Spleen (tissue), 11 donors: ENCODE data around the gene GBX2. TPM values are rescaled to one million over a fixed set of nuclear protein-coding genes. Genes with fewer than 3 reads are reported as not detected.

Source experiments
- DNase-seq: peaks from one replicate; pipeline ENCODE4 v3.0.0-alpha.2; 2020
- H3K27ac ChIP-seq, 8 donors: fragments of 200-600 bp; sonication (generic) in 7 of 8; 1 replicate in 4 of 8; 2 replicates in 4 of 8; pipeline versions ENCODE4 v1.5.0 to v1.8.0; 2016 to 2021; ENCODE audit warnings: inconsistent platforms in 4 of 8, mild to moderate bottlenecking in 4 of 8, moderate library complexity in 1 of 8
- H3K27me3 ChIP-seq, 7 donors: fragments of 200-600 bp; sonication (generic) in 6 of 7; replicated peaks in 1 of 7; 1 replicate in 4 of 7; 2 replicates in 3 of 7; pipeline versions ENCODE4 v1.5.0 to v1.8.0; 2016 to 2021; ENCODE audit warnings: inconsistent platforms in 3 of 7, mild to moderate bottlenecking in 1 of 7
- H3K36me3 ChIP-seq, 6 donors: fragments of 200-600 bp; sonication (generic) in 5 of 6; 1 replicate in 4 of 6; 2 replicates in 2 of 6; pipeline versions ENCODE4 v1.5.0 to v1.8.0; 2016 to 2021; ENCODE audit warnings: inconsistent platforms in 2 of 6
- H3K4me1 ChIP-seq, 6 donors: fragments of 200-600 bp; sonication (generic) in 5 of 6; 1 replicate in 3 of 6; 2 replicates in 3 of 6; pipeline versions ENCODE4 v1.5.0 to v1.8.0; 2016 to 2021; ENCODE audit warnings: inconsistent platforms in 3 of 6
- H3K4me3 ChIP-seq, 8 donors: fragments of 200-600 bp; sonication (generic) in 7 of 8; 1 replicate in 4 of 8; 2 replicates in 4 of 8; pipeline versions ENCODE4 v1.5.0 to v1.8.0; 2016 to 2021; ENCODE audit warnings: inconsistent platforms in 4 of 8, mild to moderate bottlenecking in 4 of 8, moderate library complexity in 2 of 8
- H3K9me3 ChIP-seq, 8 donors: fragments of 200-600 bp; sonication (generic) in 7 of 8; 1 replicate in 4 of 8; 2 replicates in 4 of 8; pipeline versions ENCODE4 v1.5.0 to v1.8.0; 2016 to 2021; ENCODE audit warnings: inconsistent platforms in 4 of 8
- CTCF ChIP-seq, 11 experiments: fragments of 200-600 bp in 7 of 11; fragments of 450-650 bp in 4 of 11; sonication (generic) in 4 of 11; IDR thresholded peaks in 8 of 11; conservative IDR thresholded peaks in 3 of 11; 1 replicate in 7 of 11; 2 replicates in 4 of 11; pipeline versions ENCODE4 v1.4.0 to v1.8.0; 2016 to 2021; ENCODE audit warnings: antibody characterized with exemption in 11 of 11, inconsistent platforms in 4 of 11, mild to moderate bottlenecking in 1 of 11
- POLR2A ChIP-seq, 3 donors: fragments of 450-650 bp; IDR thresholded peaks; one replicate each; pipeline ENCODE4 v1.5.1; 2017; ENCODE audit warnings: antibody characterized with exemption in 3 of 3, mild to moderate bottlenecking in 1 of 3
- POLR2AphosphoS5 ChIP-seq, 3 donors: sonication (generic); formaldehyde crosslinking; IDR thresholded peaks; one replicate each; pipeline ENCODE4 v1.5.1; 2017; ENCODE audit warnings: antibody characterized with exemption in 3 of 3
- WGBS, 5 donors: extraction: QIAGEN DNeasy Blood & Tissue Kit in 3 of 5; methylation state at CpG; one replicate each; pipeline versions ENCODE4 v1.1.5 to v1.1.7; 2013 to 2018; 5-methylcytosine and 5-hydroxymethylcytosine counted together
- intact Hi-C: fragments of 100-400 bp; cut with DNase I; formaldehyde crosslinking; loops from one replicate; pipeline ENCODE4 v1.15.0; 2023; ENCODE audit warnings: low total_unique reads
- polyA plus RNA-seq, 3 donors: library from polyadenylated mRNA; stranded (reverse); fragments of 200-250 nt; gene quantifications; one replicate each; pipeline ENCODE4 v1.2.1, GENCODE V29; 2013
- total RNA-seq, 7 donors: library from RNA; depleted of rRNA in 3 of 7; stranded (reverse); fragments of >200 nt in 3 of 7; fragmentation: NEBNext Ultra II Directional in 4 of 7; extraction: Animal tissue kit (Norgen Biotek cat#: 25700) in 4 of 7; gene quantifications; one replicate each; pipeline versions ENCODE4 v1.1.0 to v1.2.1, GENCODE V29; 2016 to 2021
- donor health status: healthy with polysubstance abuse.
- donor health status: DM: no; HTN: no; CAD: no; lungs with moderate emphysema.
- donor health status: DM: no; HTN: no; CAD: no.
- donor health status: Bipolar disorder and iron deficiency.
- donor health status: healthy.
- donor health status: DM: no; HTN: no; CAD: no.
- donor health status: DM: yes; HTN: yes; CAD: no.

Gene GBX2
- total and polyA plus RNA-seq, 10 donors: 0.69 TPM; not detected in 9

GRCh38 chr2:236171680-236172254 is 3.6 kb upstream of the GBX2 start:
- no peak for DNase-seq

DNA sequence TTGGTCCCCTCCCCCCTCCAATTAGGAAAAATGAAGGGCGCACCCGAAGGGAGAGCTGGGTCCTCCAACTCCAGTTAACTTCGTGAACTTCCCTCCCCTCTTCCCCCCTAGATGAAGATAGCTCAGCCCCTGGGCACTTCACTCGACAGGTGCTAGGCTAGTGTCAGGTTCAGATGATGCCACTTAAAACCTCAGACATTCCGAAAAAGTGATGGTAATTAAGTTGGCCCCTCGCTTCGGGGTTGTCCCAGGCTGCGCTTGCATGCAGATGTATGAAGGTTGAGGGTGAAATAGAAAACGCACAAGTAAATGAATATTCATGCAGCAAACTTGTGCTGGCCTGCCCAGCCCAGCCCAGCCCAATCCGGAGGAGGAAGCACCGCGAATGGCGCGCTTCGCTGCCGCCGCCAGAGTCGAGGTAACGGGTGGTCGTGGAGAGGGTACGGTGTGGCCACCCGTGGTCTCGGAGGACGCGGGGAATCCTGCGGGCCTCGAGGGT is 3.0 kb upstream of the GBX2 start:
- no peaks in the 10 kb centered on the region for H3K36me3 ChIP-seq
- DNase-seq: no peak
- H3K4me1 ChIP-seq: peaks cover 3 to 56% (median 33%) of the 10 kb centered on the region in 6 donors
- intact Hi-C loops: no loop called here
- TF ChIP-seq POLR2A (IDR thresholded peaks at IDR 0.05) (no peak), POLR2AphosphoS5 (IDR thresholded peaks at IDR 0.05) (no peak), CTCF (IDR thresholded peaks at IDR 0.05 in 8 of 11, conservative IDR thresholded peaks at IDR 0.05 in 3 of 11) (no peak)
- H3K4me3 ChIP-seq: no peak overlapping the region
- H3K27me3 ChIP-seq: peaks cover 0 to 100% (median 95%) of the 10 kb centered on the region in 7 donors
- 6 to 10% (median 8%) methylated on average over 27 of the region's 27 CpGs for WGBS, 5 donors
- peaks cover 0 to 9% (median 0%) of the 10 kb centered on the region in 8 donors for H3K9me3 ChIP-seq
- H3K27ac ChIP-seq: no peak overlapping the region

More at GRCh38 chr2:236171680-236172254, 3.6 kb upstream of the GBX2 start:
- no peak overlapping the region for H3K27ac ChIP-seq
- peaks cover 0 to 100% (median 95%) of the 10 kb centered on the region in 7 donors for H3K27me3 ChIP-seq
- 8 to 13% (median 9%) methylated on average over 16 of the region's 16 CpGs for whole genome bisulfite sequencing, 5 donors
- H3K4me1 ChIP-seq: peaks cover 0 to 51% (median 28%) of the 10 kb centered on the region in 6 donors
- intact Hi-C loops: no loop called here
- H3K9me3 ChIP-seq: peaks cover 0 to 9% (median 0%) of the 10 kb centered on the region in 8 donors
- no peak overlapping the region for H3K4me3 ChIP-seq
- H3K36me3 ChIP-seq: no peaks in the 10 kb centered on the region
- TF ChIP-seq CTCF (IDR thresholded peaks at IDR 0.05 in 8 of 11, conservative IDR thresholded peaks at IDR 0.05 in 3 of 11) (no peak), POLR2AphosphoS5 (IDR thresholded peaks at IDR 0.05) (no peak), POLR2A (IDR thresholded peaks at IDR 0.05) (no peak)

DNA sequence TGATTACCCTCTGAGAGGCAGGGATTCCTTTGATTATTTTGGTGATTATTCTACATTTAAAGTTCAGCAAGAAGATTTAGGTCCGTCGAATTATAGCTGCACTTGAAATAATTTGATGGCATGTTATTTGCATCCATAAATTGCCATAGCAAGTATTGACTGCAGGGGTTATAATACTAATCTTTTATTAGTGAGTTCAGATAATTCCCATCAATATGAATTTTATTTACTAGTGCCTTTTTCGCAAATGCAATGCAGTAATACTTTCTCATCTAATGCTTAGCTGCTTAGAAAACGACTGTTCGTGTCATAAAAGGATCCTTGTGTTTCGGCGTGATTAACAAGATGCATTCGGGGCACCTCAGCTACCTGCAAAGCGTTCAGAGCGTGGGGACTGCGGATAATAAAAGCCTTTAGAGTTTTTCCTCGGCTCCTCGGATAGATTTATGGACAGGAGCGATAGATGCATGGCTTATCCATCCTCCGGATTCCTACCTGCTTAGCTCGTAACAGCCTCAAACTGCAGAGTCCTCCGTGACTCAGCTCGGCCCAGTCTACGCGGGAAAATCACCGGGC is 2.5 kb upstream of the GBX2 start:
- H3K4me1 ChIP-seq: peaks cover 7 to 62% (median 37%) of the 10 kb centered on the region in 6 donors
- H3K4me3 ChIP-seq: no peak overlapping the region
- intact Hi-C loops: no loop called here
- peaks cover 0 to 9% (median 0%) of the 10 kb centered on the region in 8 donors for H3K9me3 ChIP-seq
- 9 to 13% (median 12%) methylated on average over 20 to 21 of the region's 21 CpGs for WGBS, 5 donors
- no peaks in the 10 kb centered on the region for H3K36me3 ChIP-seq
- no peak for TF ChIP-seq POLR2A (IDR thresholded peaks at IDR 0.05)
- no peak for TF ChIP-seq POLR2AphosphoS5 (IDR thresholded peaks at IDR 0.05)
- TF ChIP-seq CTCF (IDR thresholded peaks at IDR 0.05 in 8 of 11, conservative IDR thresholded peaks at IDR 0.05 in 3 of 11): no peak
- no peak overlapping the region for H3K27ac ChIP-seq
- no peak for DNase-seq
- H3K27me3 ChIP-seq: peaks cover 4 to 100% (median 95%) of the 10 kb centered on the region in 7 donors
